Measurements from ENCODE around the gene ANKRD29.

ANKRD29 gene

DNA sequence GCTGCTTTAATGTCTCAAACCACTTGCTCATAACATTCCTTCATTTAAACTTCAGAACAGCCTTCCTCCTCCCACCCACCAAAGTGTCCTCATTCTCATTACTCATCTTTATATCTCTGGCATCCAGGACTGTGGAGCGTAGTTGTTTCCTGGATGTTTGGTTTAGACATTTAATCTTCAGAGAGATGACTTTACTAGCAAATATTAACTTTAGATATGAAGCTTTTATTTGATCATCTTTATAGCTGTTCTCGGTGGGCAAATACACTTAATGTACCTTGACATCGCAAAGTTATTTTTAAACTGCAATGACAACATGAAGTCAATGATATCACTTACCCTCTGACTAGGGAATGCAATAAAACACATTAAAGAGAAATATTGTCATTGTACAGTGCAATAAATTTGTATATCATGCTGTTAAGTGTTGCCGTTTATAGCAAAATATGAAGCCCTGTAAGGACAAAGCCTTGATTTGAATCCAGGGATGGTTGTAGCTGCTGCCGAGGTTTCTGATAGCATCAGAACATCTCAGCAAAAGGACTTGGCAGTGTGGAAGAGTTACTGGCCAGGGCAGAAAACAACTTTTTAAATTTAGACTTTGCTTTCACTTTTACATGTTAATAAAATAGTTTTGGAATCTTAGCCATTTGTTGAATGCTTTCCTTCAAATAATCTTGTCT lies 21.9 kb upstream of the ANKRD29 start:
- DNase-seq (ENCODE audit: low read depth), result no peak

DNA sequence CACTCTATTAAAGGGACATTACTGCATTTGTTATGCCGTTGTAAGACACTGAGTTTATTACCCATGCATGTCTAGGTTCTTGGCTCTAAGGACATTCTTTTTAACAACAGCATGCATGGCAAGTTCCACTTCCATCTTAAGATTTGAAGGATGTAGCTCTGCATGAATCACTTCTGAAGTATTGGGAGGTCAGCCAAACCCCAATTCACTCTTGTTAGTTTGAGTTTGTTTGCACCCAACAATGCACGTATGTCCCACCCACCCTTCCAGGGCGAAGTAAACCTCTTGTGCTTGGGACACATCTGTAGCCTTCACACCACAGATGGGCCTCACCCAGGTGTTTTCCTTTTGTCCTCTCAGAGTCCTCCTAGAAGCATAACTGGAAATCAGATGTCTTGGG lies 21.0 kb upstream of the ANKRD29 start:
- no peak for DNase-seq (ENCODE audit: low read depth)

DNA sequence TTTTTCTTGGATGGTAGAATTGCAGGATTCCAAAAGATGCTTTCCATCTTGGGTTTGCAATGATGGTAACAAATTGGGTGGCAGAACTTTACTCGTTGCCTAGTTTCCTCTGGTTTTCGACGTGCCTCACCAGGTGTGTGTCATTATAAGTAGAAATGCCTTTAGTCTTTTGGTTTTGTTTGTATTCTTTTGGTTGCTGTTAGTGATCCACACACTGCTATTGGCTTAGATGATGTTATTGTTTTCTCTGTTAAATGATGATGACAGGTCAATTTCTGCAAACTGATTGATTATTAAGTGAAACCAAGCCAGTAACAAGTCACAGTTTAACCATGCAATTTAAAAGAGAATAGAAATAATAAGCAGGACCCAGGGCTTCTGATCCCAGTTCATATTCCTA lies 20.4 kb upstream of the ANKRD29 start:
- DNase-seq (ENCODE audit: low read depth), result no peak

DNA sequence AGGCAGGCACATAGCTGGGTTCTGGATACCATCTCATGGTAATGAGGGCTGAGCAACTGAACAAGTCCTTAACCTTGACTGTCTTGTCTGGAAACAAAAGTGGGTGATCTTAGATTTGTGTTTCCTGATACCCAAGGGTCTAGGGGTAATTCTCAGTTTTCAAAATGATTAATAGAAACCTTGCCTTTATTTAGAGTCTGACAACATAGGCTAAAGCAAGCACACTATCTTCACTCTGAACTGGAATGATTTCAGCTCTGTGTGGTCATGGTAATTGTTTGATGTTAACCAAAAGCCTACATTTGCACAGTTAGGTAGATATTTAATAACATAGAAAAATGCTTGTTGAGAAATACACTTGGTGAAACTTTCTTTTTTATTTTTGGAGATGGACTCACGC lies 19.8 kb upstream of the ANKRD29 start:
- DNase-seq (ENCODE audit: low read depth), result no peak

DNA sequence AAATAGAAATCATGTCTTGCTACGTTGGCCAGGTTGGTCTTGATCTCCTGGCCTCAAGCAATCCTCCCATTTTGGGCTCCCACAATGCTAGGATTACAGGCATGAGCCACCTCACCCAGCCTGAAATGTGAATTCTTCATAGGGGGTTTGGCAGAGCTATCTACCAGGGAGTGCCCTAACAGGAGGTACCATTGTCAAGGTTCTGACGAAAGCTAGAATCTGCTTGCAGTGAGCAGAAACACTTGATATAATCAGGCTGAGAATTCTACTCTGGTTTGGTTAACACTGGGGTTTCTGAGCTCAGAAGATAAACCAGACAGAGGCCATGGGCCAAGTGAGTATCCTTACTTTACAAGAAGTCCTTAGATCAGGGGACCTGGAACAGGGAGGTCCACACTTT lies 19.3 kb upstream of the ANKRD29 start:
- DNase-seq (ENCODE audit: low read depth), result no peak

DNA sequence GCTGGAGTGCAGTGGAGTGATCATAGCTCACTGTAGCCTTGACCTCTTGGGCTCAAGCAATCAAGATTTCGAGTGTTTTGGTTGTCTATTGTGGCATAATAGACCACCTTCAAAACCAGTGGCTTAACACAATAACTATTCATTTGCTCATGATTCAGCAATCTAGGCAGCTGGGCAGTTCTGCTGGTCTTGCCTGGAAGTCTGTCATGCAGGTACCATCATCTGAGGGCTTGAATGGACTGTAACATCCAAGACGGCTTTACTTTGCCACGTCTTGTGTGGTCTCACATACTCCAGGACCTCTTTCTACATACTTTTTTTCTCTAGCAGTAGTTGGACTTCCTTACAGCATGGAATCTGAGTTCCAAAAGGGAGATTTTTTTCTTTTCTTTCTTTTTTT lies 13.2 kb upstream of the ANKRD29 start:
- DNase-seq (ENCODE audit: low read depth), result no peak

DNA sequence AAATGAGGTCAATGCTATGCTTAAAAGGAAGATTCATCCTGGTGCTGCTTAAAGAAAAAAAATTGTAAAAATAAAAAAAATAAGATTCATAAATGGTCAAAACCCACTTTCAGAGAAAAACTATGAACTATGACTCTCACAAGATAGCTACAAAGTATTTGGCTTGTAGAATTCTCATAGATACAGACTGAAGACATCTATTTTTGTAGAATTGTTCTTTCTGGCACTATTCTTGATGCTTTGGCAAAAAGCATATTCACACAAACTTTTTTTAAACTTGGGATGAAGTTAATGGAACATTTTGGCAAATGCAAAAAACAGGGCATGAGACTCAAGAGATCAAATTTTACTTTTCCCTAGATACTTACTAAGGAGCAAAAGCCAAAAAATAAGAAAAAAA lies 12.5 kb upstream of the ANKRD29 start:
- DNase-seq (ENCODE audit: low read depth), result no peak

DNA sequence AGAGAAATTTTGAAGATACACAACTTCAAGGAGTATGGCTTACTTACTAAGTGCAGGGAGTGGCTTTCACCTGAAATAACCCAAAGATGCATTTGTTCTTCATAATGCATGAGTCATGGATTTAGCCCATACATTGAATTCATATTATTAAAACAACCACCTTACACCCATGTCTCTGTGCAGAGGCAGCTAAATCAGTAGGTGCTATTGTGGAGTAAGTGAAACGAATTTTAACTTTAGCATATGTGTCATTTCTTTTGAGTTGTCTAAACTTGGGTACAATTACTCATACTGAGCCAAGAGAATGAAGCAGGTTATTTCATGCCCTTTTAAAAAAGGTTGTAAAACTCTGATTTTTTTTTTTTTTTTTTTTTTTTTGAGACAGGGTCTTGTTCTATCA lies 11.0 kb upstream of the ANKRD29 start:
- DNase-seq (ENCODE audit: low read depth), result no peak

DNA sequence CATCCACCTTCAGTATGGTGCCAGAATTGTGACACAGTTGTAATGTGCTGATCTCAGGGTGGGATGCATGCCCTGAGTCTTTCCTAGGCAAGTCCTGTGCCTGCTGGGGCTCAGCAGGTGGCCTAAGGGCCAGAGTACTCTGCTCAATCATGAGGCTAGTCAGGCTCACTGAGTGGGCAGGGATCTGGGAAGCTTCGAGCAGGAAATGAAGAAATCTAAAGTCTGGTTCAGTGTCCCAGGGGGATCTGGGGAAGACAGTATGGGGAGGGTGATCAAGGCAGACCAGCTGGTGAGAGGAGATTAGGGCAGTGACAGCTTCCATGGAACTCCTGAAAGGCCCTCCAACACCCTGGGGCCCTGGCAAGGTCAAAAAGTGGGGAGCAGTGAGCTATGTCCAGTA lies 8.9 kb upstream of the ANKRD29 start:
- no peak for DNase-seq (ENCODE audit: low read depth)

DNA sequence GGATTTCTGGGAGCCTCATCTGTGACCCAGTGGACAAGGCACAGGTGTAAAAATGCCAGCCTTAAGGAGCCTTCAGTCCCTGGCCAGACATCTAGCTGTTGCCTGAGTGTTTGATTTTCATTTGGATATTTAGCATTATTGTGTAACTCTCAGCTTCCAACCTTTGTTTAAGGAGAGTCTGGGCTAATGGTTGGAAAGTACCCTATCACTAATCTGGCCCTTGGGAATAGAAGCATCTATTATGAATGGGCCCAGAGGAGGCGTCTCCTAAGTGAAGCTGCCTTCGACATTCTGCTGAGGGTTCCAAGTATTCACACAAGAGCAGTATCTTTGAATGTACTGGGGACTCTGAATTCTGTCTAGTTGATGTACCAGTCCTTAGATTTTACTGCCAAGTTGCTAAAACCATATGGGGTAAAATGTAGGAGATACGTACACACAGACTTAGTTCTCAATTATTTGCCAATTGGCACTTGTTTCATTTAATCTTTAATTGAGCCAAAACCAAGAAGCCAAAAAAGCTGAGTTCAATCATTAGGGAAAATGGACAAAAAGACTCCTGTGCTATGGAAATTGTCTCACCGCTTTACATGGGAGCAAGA lies 7.2 kb upstream of the ANKRD29 start:
- DNase-seq (ENCODE audit: low read depth), result no peak

DNA sequence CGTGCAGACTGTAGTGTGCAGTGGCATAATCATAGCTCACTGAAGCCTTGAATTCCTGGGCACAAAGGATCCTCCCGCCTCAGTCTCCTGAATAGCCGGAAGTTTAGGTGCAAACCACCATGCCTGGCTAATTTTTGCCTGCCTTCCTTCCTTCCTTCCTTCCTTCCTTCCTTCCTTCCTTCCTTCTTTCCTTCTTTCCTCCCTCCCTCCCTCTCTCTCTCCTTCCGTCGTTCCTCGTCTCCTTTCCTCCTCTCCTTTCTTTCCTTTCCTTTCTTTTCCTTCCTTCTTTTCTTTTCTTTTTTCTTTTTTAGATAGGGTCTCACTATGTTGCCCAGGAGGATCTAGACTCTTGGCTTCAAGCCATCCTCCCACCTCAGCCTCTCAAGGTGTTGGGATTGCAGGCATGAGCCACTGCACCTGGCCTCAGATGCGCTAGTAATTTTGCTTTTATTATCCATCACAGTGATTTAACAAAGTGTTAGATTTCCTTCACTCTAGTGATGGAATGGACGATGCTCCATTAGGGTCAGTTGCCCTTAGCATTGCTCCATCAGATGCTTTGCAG lies 6.6 kb upstream of the ANKRD29 start:
- DNase-seq (ENCODE audit: low read depth), result no peak

DNA sequence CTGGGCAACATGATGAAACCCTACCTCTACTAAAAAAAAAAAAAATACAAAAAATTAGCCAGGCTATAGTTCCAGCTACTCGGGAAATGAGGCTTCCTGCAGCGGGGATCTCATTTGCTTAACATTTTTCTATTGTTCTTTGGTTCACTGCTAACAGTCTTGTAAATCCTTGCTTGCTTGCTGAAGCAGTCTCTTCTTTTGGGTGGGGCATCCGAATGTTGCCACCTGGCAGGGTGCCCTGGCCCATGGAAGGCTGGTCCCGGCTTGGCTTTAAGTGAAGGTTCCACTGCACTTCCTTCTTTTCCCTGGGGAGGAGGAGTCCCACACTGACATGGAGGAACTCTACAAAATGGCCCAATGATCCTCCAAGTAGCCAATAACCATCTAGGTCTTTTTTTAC lies 6.0 kb upstream of the ANKRD29 start:
- DNase-seq (ENCODE audit: low read depth), result no peak

DNA sequence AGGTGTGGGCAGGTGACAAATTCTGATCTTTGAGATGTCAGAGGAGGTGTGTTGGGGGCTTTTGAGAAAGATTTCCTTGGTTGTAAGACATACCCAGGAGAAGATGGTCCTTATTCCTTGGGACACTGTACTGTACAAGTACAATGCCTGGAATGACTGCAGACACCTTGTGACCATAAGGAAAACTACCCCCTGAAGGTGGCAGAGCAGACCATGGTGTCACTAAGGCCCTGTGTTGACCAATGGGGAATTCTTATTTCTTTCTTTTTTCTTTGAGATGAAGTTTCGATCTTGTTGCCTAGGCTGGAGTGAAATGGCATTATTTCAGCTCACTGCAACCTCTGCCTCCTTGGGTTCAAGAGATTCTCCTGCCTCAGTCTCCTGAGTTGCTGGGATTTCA lies 4.4 kb upstream of the ANKRD29 start:
- DNase-seq (ENCODE audit: low read depth), result no peak

DNA sequence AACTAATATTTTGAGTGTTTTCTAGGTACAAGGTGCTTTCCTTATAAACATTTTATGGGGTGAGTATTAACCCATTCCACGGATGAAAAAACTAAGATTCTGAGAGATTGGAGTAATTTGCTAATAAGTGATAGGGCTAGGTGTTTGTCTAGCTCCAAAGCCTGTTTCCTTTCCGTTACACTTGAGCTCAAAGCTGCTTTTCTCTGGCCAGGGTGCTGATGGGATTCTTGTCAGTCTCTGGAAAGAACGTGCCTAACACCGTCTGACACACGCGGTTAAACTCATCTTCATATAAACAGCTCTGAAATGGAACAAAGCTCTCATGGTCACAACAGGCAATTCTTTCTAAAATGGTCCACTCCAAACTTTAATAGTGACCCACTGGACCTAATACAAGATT lies 2.0 kb upstream of the ANKRD29 start:
- no peak for DNase-seq (ENCODE audit: low read depth)

DNA sequence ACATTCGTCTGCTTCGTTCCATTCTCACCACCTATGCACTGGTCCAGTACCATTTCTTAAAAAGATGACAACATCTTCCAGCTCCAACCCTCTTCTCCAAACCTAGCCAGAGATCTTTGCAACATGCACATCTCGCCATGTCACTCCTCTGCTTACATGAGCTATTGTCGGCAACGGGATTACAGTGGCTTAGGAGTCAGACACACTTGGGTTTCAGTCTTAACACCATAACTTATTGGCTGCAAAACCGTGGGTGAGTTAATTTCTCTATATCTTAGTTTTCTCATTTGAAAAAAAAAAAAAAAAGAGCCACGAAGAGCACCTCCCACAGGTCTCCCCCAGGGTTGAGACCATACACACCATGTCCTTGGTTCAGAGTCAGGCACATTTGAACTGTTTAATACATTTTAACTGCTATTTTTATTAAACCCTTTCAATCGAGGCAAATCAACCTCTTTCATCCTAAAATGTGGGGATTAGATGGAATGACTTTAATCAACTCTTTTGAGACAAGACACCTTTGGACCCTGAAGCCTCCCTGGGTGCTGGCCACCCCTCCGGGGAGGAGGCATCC lies 889 bp downstream of the ANKRD29 start:
- no peak for DNase-seq (ENCODE audit: low read depth)

DNA sequence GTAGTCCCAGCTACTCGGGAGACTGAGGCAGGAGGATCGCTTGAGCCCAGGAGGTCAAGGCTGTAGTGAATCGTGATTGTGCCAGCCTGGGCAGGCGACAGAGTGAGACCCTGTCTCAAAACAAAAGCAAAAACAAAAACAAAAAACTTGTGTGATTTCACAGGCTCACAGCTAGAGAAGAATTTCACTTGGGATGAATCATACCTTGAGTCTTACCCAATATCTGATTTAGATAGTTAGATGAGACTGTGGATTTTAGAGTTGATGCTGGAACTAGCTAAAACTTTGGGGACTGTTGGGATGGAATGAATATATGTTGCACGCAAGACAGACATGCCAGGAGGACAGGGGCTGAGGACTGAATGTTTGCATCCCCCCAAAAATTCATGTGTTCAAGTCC lies 4.4 kb downstream of the ANKRD29 start:
- DNase-seq (ENCODE audit: low read depth), result no peak

DNA sequence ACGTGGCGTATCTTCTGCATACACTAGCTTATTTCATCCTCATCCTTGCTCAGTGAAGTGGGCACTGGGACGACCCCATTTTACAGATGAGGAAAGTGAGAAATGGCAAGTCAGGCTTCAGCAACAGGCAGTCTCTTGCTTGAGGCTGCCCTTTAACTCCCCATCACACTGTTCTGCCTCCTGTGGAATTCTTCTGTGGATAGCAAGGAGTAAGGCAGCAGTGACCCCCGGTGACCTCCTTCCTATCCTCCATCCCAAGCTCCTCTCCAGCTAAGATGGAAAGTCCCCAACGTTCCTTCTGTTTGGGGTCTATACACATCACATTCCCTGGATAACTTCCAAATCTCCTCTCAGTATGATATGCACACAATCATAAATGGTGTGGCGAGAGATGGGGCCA lies 10.5 kb downstream of the ANKRD29 start:
- DNase-seq (ENCODE audit: low read depth), result no peak

DNA sequence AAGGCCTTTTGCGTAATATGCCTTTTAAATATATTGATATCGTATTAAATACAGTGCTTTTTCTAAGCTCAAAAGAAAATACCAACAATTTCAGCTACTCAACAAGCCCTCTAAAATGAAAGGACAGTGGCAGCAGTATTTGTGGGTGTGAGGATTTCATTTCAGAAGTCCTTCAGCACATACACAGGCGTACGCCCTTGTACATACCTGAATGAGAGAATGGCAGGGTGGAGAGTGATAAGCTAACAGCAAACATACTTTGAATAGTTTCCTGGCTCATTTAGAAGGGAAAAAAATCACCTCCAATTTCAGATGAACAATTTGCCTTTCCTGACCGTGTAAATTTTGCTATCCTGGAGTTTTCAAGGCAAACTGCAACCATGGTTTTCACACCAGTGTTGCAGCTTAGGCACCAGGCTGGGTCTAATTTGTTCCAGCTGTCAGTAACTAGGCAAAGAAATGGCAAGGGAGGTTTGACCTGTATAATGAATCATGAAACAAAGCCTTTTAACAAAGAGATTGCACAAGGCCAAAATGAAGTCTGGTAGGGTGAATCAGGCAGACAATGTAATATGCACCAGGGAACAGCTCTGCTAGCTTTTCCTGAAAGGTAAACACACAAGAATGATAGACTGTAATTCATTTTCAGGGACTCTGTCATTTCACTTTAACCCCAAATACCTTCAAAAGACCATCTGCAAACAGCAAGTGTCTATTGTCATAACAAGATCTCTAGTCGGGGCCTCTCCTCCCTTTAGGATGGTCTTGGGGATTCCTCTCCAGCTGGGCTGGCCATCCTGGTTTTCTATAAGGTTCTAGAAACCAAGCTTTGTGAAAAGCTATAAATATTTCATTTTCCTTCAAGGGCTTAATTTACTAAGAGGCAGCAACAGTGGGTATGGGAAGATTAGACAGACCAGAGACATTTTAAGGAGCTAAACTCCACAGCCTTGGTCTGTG lies 11.5 kb downstream of the ANKRD29 start:
- DNase-seq (ENCODE audit: low read depth), result no peak

DNA sequence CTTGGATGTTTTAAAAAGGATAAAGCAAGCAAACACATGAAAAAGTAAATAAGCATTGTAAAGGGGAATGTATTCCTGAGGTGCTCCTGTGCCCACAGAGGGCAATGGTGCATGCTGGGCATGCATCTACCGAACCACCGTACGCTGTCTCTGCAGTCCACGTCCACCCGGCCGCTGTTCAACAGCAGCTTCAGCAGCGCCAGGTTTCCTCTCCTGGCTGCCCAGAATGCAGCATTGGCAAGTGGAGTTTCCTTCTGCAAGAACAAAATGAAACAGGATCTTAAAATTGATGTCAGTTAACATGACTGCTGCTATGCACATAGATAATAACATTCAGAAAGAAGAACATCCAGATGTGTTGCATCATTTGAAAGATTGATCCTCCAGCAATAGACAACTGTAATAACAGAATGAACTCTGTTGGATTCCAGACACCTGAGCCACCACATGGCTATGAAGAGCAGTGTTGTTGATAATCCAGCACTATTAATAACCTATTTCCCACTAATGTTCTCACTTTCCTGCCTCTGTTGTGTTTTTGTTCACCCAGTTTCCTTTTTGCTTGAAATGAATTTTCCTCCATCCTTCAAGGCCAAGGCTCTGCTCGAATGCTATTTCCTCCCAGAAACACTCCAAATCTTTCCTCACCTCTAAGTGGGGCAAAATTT lies 13.6 kb downstream of the ANKRD29 start:
- DNase-seq (ENCODE audit: low read depth), result no peak

DNA sequence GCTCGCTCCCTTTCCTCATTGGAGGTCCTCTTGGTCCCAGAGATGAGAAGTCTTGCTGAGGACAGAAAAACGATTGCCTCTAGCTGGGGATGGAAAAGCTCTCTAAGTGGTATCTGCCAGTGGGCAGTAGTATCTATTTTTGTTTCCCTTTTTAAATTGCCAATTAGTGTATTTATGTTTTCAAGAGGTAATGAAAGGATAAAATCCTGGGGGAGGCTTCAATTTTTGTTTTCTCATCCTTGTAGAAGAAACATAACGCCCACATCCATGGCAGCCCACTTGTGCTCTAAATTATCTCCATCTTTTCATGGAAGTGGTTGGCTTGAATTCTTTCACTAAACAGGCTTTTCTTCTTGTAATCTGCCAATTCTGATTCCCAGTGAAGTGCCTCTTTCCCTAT lies 14.3 kb downstream of the ANKRD29 start:
- DNase-seq (ENCODE audit: low read depth), result no peak

DNA sequence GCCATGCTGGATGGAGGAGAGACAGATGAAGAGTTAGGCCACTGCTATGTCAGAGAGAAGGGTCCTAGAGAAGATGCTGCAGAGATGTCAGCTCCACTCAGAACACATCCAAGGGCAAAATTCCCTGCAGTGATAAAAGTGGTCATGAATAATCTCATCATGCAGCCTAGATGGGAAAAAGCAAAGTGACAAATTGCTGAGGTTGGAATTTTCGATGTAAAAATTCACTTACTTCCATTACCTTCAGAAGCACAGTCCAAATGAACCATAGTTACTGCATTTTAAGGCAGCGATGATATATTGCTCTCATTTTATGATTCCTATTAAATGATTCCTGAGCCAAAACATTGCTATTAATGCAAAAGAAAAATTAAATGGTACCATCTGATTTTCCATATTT lies 16.4 kb downstream of the ANKRD29 start:
- no peak for DNase-seq (ENCODE audit: low read depth)

All from stimulated activated CD8-positive, alpha-beta memory T cell treated with anti-CD3 and anti-CD28 coated beads, Interleukin-15, amount 100 ng/mL, for 1 hour (primary cell).